GM18951 (cell line): ENCODE data around the gene CCDC38.
"Not testable (repeated sequence)": the region's sequence is repeated elsewhere in the genome, so short reads cannot be mapped to it uniquely, and the experiment has no call there.

Experiments
- POLR2A ChIP-seq: IDR thresholded peaks from 4 replicates; pipeline ENCODE4 v1.6.1; 2011; ENCODE audit warnings: mild to moderate bottlenecking; ENCODE audit not compliant: insufficient read length, insufficient read depth; ENCODE audit errors: extremely low read depth
- in situ Hi-C: fragments of 300-500 bp; cut with MboI; formaldehyde crosslinking; loops from one replicate; pipeline ENCODE4 v1.12.0; 2022; ENCODE audit warnings: low sequenced_read_pairs, mixed read lengths, inconsistent platforms; ENCODE audit not compliant: unreplicated experiment

CCDC38 gene

DNA sequence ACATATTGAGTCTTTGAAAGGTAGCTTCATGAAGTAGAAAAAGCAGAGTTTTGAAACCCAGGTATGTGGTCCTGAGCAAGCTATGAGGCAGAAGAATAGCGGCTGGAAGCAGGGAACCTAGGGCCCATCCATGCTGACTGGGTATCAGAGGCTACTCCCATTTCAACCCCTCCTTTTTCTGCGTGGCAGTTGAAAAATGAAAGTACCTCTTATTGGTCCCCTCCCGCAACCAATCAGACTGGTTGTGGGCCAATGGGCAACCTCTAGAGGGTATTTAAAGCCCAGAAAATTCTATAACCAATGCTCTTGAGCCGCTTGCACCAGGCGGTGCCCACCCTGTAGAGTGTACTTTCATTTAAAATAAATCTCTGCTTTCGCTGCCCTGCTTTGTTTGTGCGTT lies 85.3 kb downstream of the CCDC38 start:
- TF ChIP-seq POLR2A, result no peak
- in situ Hi-C loops, result no loop called here

DNA sequence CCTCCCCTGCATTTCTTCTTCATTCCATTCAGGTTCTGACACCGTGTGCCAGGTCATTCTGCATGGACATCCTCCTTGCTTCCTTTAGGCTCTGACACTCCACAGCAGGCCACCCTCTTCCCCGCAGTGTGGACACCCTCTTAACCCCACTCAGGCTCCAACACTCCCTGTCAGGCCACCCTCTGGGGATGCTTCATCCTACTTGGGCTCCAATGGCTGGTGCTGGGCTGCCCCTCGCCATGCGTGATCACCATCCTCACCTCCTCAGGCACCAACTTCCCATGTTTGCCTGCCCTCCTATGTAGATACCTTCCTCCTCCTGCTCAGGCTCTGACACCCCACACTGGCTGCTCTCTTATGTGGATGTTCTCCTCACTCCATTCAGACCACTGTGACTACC lies 90.3 kb downstream of the CCDC38 start:
- in situ Hi-C loops, result no loop called here

GRCh38 chr12:95851606-95852005 lies 90.8 kb downstream of the CCDC38 start:
- in situ Hi-C loops, result no loop called here

More for the DNA sequence above, 90.3 kb downstream of the CCDC38 start:
- no peak for TF ChIP-seq POLR2A

GRCh38 chr12:95848575-95849388 lies 93.6 kb downstream of the CCDC38 start:
- in situ Hi-C loops, result no loop called here
- no peak for TF ChIP-seq POLR2A

More at GRCh38 chr12:95851606-95852005, 90.8 kb downstream of the CCDC38 start:
- TF ChIP-seq POLR2A, result no peak

GRCh38 chr12:95842426-95842825 lies 100.0 kb downstream of the CCDC38 start:
- in situ Hi-C loops, result not testable (repeated sequence)

DNA sequence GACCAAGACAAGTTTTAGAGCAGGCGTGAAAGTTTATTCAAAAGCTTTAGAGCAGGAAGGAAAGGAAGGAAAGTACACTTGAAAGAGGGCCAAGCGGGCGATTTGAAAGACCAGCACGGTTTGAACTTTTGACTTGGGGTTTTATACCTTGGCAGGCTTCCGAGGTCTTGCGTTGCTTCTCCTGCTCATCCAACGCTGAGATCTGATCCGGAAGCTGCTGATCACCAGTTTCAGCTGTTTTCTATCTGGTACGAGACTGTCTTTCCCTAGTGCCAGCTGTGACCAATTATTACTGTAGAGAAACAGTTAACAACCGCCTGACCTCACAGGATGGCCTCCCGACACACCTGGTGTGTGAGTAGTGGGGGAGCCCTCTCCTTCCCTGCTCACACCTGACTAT lies 104.3 kb downstream of the CCDC38 start:
- in situ Hi-C loops, result no loop called here

DNA sequence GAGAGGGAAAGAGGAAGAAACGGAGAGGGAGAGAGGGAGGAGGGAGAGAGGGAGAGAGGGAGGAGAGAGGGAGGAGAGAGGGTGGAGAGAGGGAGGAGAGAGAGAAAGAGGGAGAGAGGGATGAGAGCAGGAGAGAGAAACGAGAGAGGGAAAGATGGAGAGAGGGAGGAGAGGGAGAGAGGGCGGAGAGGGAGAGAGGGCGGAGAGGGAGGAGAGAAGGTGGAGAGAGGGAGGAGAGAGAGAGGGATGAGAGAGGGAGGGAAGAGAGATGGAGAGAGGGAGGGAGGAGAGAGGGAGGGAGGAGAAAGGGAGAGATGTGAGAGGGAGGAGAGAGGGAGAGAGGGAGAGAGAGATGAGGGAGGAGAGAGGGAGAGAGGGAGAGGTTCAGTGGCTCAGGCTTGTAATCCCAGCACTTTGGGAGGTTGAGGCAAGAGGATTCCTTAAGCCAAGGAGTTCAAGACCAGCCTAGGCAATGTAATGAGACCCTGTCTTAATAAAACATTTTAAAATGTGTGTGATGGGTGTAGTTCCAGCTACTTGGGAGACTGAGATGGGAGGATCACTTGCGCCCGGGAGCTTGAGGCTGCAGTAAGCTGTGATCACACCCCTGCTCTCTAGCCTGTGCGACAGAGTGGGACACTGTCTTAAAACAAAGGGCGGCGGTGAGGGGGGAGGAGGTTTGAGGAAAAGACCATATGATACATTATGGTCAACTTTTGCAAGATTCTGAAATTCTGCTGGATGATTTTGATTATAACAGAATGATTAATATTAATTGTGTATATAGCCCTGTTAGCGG lies 105.0 kb downstream of the CCDC38 start:
- TF ChIP-seq POLR2A, result no peak
- in situ Hi-C loops, result no loop called here

More for the DNA sequence above, 104.3 kb downstream of the CCDC38 start:
- no peak for TF ChIP-seq POLR2A

- TF ChIP-seq POLR2A, result no peak
- in situ Hi-C loops, result no loop called here
Measured at GRCh38 chr12:95836630-95837239, 105.7 kb downstream of the CCDC38 start.

GRCh38 chr12:95836185-95836609 lies 106.2 kb downstream of the CCDC38 start:
- no peak for TF ChIP-seq POLR2A
- in situ Hi-C loops, result no loop called here

GRCh38 chr12:95834572-95834971 lies 107.8 kb downstream of the CCDC38 start:
- in situ Hi-C loops, result no loop called here

GRCh38 chr12:95830335-95831089 lies 111.9 kb downstream of the CCDC38 start:
- in situ Hi-C loops, result no loop called here
- no peak for TF ChIP-seq POLR2A

More at GRCh38 chr12:95834572-95834971, 107.8 kb downstream of the CCDC38 start:
- no peak for TF ChIP-seq POLR2A

DNA sequence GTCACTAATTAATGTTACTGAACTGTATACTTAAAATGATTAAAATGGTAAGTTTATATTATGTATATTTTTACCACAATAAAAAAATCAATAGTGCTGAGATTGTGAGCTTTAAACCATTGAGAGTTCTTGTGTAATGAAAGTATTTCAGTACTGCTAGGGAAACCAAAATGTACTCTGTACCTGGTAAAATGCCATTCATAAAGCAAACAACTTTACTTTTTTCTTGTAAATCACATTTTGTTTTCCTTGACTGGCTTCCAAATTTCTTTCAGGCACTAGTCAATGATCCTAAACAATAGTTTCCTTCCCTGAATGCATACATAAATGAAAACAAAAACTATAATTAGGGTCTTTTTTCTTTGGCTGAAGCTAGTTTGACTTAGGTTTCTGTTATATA lies 113.0 kb downstream of the CCDC38 start:
- in situ Hi-C loops, result no loop called here
- no peak for TF ChIP-seq POLR2A
